DOHH2 (cell line): ENCODE data around the gene SH3RF2.

Source experiments
- EZH2phosphoT487 ChIP-seq: fragments of 200-600 bp; sonication (generic); IDR thresholded peaks from 2 replicates; pipeline ENCODE4 v1.6.1; 2017; ENCODE audit warnings: borderline replicate concordance, mild to moderate bottlenecking, antibody characterized with exemption, low read length, moderate library complexity, mixed read lengths
- TF ChIP-seq, protein P1 (sequence below): fragments of 200-600 bp; sonication (generic); IDR thresholded peaks from one replicate; pipeline ENCODE4 v1.5.1; 2014; ENCODE audit warnings: antibody characterized with exemption, mild to moderate bottlenecking, low read depth, low read length; ENCODE audit not compliant: poor library complexity, severe bottlenecking

DNA sequence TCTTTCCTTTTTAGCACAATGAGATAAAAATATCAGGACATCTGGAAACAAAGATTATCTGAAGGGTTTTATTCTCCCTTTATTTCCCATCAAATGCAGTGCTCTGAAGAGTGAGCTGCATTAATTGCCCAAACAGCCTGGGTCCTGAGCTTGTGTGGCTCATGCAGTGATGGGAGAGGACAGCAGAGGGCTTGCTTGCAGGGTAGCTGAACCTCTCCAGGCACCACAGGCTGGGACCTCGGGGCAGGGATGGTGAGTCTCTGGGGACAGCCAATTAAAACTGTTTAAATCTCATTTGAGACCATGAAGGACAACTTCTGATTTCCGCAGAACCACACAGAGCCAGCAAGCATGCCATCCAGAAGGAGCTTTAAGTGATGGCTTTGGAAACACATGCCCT is 97.7 kb downstream of the SH3RF2 start:
- TF ChIP-seq, protein P1, sequence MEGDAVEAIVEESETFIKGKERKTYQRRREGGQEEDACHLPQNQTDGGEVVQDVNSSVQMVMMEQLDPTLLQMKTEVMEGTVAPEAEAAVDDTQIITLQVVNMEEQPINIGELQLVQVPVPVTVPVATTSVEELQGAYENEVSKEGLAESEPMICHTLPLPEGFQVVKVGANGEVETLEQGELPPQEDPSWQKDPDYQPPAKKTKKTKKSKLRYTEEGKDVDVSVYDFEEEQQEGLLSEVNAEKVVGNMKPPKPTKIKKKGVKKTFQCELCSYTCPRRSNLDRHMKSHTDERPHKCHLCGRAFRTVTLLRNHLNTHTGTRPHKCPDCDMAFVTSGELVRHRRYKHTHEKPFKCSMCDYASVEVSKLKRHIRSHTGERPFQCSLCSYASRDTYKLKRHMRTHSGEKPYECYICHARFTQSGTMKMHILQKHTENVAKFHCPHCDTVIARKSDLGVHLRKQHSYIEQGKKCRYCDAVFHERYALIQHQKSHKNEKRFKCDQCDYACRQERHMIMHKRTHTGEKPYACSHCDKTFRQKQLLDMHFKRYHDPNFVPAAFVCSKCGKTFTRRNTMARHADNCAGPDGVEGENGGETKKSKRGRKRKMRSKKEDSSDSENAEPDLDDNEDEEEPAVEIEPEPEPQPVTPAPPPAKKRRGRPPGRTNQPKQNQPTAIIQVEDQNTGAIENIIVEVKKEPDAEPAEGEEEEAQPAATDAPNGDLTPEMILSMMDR: no peak
- TF ChIP-seq EZH2phosphoT487: no peak
